Coronary artery (tissue), 2 donors: ENCODE measurements around the gene PHLDA3.

Experiments
- DNase-seq: peaks from one replicate; pipeline ENCODE4 v3.0.0-alpha.2; 2017; ENCODE audit warnings: low spot score
- H3K27ac ChIP-seq, 2 donors: fragments of 200-600 bp; sonication (generic); one replicate each; pipeline ENCODE4 v1.5.1; 2016 to 2019
- H3K4me3 ChIP-seq: fragments of 200-600 bp; sonication (generic); 2 replicates; pipeline ENCODE4 v1.5.1; 2016; ENCODE audit warnings: mild to moderate bottlenecking, moderate library complexity
- TF ChIP-seq, protein P1 (sequence below): fragments of 200-600 bp; sonication (generic); IDR thresholded peaks from one replicate; pipeline ENCODE4 v1.5.1; 2019; ENCODE audit warnings: antibody characterized with exemption

The PHLDA3 gene

DNA sequence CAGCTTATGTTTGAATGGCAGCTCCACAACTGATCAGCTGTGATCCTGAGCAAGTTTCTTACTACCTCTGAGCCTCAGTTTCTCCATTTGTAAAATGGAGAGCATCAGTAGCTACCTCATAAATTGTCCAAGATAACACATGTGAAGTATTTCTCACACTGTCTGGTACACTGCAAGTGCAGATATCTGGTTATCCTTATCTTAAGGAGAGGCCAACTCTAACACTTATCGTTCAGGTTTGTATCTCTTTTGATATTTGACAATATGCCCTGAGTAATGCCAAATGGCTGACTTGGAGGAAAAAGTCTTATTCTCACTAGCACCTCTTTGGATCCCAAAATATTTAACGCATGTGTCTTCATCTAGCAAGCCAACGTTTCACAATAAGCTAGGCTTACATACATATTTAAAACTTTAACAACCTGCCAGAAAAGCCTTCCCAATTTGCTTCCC, 35.2 kb upstream of the PHLDA3 start:
- TF ChIP-seq, protein P1, sequence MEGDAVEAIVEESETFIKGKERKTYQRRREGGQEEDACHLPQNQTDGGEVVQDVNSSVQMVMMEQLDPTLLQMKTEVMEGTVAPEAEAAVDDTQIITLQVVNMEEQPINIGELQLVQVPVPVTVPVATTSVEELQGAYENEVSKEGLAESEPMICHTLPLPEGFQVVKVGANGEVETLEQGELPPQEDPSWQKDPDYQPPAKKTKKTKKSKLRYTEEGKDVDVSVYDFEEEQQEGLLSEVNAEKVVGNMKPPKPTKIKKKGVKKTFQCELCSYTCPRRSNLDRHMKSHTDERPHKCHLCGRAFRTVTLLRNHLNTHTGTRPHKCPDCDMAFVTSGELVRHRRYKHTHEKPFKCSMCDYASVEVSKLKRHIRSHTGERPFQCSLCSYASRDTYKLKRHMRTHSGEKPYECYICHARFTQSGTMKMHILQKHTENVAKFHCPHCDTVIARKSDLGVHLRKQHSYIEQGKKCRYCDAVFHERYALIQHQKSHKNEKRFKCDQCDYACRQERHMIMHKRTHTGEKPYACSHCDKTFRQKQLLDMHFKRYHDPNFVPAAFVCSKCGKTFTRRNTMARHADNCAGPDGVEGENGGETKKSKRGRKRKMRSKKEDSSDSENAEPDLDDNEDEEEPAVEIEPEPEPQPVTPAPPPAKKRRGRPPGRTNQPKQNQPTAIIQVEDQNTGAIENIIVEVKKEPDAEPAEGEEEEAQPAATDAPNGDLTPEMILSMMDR, result no peak
- no peak for DNase-seq
- H3K4me3 ChIP-seq, result peak overlapping the region; percentile 97
- H3K27ac ChIP-seq, result peak overlapping the region; percentile 96 to 100

DNA sequence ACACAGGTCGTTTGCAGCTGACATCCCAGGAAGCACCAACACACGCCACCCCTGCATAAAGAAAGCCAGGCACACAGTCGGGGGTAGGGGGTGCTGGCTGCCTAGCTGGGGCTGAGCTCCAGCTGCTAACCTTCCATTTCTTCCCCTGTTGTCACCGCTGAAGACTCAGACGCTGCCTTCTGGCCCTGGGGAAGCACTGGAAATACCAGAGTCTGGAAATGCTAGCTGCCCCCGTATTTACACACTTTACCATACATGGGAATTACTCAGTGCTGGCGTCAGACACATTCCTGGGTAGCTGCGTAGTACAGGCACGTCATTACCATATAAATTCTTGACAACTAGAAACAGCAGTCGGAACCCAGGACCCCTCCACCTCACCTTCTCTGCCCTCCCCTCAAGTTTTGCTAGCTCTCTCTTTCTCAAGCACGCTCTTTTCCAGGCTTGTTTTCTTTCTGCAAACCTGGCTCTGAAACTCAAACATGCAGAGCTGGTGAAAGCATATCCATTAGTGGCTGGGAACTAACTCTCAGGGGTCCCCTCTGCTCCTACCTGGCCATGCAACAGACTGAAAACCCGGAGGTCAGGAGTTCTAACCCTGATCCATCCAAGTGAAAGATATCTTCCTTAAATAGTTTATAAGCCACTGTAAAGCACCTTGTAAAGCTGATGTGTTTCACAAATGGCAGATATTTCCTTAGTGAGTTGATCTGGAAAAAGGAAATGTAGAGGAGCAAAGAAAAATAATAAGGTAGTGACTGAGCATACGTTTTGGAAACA, 34.6 kb upstream of the PHLDA3 start:
- peak; percentile 90 for DNase-seq
- Histone ChIP-seq H3K4me3 (peak overlapping the region; percentile 97), H3K27ac (peak overlapping the region; percentile 96 to 100)
- TF ChIP-seq, protein P1, result no peak

DNA sequence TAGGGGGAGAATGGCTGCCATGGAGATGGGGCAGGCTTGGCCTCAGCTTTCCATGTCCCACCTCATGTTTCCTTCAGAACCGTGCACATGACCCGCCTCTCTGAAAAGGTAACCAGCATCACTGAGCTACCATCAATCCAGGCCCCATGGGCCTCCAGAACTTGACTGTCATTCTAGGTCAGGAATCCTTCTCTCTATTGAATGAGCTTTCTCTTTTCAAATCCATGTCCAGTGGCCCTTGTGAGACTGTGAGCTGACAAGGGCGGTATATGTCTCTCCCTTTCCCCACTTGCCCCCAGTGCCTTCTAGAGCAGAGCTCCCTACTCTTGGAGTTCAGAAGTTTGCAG, 33.5 kb upstream of the PHLDA3 start:
- H3K4me3 ChIP-seq, result peak overlapping the region; percentile 58
- H3K27ac ChIP-seq, result peak overlapping the region; percentile 96 to 100
- DNase-seq, result no peak
- TF ChIP-seq, protein P1, result no peak

DNA sequence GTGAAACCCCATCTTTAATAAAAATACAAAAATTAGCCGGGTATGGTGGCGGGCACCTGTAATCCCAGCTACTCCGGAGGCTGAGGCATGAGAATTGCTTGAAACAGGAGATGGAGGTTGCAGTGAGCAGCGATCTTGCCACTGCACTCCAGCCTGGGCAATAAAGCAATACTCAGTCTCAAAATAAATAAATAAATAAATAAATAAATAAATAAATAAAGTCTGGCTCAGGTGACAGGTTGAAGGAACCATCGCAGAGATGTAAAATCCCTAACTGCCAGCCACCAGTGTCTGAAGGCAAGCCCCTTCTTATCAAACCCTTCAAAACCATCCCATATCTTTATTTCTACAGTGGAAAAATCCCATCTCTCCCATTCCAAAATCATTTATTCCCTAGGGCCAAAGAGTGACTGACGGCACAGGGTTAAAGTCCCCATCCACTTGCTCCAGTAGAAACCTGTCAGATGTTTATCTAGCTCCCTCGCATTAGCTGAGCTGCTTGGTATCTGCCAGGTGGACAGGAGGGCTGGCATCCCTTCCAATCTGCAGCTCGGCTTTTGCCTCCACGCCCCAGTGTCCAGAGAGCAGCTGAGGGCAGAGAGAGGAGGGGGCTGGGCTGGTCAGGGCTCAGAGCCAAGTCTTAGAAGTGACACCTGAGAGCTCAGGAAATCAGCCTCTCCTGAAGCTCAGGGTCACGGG, 33.0 kb upstream of the PHLDA3 start:
- no peak for DNase-seq
- TF ChIP-seq, protein P1, result no peak
- Histone ChIP-seq H3K27ac (peak overlapping the region; percentile 96 to 100), H3K4me3 (peak overlapping the region; percentile 58)

DNA sequence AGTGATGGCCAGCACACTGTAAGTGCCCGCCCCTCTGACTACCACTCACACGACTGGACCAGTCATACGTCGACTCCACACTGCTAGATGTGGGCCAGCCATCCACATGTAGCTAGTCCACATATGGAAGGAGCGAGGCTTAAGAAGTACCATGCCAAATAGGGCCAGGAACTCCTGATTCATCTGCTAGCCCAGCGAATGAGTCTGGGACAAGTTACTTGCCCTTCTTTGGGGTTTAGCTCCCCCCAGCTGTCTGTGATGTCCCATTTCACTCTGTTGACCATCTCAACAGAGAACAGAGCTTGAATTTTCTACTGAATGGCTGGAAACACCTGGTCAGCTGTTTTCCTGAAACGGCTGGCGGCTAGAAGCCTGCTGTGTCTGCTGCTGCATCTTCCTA, 32.2 kb upstream of the PHLDA3 start:
- TF ChIP-seq, protein P1, result no peak
- Histone ChIP-seq H3K27ac (peak overlapping the region; percentile 96 to 100), H3K4me3 (peak overlapping the region; percentile 56)
- no peak for DNase-seq

DNA sequence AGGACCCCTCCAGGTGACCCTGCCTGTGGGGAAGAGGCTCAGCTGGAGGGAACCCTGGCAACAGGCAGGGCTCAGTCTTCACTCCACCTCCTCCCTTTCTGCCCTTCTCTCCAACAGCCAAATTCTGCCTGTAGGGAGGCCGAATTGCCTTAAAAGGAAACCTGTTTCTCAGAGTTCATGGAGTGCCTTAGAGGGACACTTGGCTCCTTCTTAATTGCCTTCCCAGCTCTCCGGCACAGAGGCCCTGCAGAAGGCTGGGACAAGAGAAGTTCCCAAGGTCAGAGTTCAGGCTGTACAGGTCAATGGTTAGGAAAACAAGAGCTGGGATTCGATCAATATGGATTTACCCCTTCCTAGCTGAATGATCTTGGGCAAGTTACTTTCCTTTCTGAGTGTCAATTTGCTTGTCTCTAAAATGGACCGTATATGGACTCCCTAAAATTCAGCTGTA, 31.7 kb upstream of the PHLDA3 start:
- no peak for DNase-seq
- H3K4me3 ChIP-seq, result peak overlapping the region; percentile 56

More for the DNA sequence above, 31.7 kb upstream of the PHLDA3 start:
- H3K27ac ChIP-seq, result peak overlapping the region; percentile 96 to 100
- TF ChIP-seq, protein P1, result no peak
